GM19023 (cell line): Measurements from ENCODE around the gene C1QTNF9B.

ENCODE experiments used
- ATAC-seq: cut with Tn5 transposase; IDR thresholded peaks from one replicate; pipeline ENCODE4 v1.9.1; 2021; ENCODE audit warnings: mild to moderate bottlenecking, moderate library complexity; ENCODE audit not compliant: unreplicated experiment

Gene C1QTNF9B

GRCh38 chr13:23859455-23859854 is 37.8 kb downstream of the C1QTNF9B start:
- ATAC-seq, result no peak

DNA sequence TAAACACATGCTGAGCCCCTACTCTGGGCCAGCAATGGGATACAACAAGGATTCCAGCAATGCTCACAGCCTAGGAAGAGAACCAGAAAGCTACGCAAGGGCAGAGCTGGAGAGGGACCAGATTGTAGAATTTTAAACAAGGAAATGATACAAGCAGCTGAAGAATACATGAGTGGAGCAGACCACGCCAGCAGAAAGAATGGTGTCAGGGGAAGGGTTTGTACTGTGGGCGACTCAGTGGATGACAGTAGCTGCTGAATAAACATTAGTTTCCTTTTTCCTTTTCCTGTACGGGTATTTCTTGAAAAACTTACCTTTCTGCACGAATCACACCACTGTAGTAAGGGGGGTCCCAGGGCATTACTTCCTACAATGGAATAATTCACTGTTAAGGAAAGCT is 38.8 kb downstream of the C1QTNF9B start:
- ATAC-seq, result no peak

- no peak for ATAC-seq
These were observed 41.1 kb downstream of the C1QTNF9B start for GRCh38 chr13:23856008-23856750.

GRCh38 chr13:23855360-23855759 is 41.9 kb downstream of the C1QTNF9B start:
- no peak for ATAC-seq

GRCh38 chr13:23852351-23852750 is 45.0 kb downstream of the C1QTNF9B start:
- no peak for ATAC-seq

DNA sequence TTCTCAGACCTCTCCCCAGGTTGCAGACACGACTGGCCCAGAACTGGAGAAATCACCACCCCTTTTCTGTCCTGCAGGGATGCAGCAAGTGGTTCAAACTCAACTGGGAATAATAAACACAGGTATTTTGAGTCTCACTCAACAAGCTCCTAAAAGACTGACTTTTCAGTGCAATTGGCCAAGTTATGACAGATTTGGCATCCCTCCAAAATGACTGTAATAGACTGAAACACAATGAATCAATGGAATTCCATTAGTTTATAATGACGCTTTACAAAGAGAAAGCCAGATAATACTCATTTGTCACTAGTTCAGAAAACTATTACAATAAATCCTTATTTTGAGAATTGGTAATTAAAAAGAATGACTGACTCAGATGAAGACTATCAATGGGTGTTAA is 46.2 kb downstream of the C1QTNF9B start:
- no peak for ATAC-seq

DNA sequence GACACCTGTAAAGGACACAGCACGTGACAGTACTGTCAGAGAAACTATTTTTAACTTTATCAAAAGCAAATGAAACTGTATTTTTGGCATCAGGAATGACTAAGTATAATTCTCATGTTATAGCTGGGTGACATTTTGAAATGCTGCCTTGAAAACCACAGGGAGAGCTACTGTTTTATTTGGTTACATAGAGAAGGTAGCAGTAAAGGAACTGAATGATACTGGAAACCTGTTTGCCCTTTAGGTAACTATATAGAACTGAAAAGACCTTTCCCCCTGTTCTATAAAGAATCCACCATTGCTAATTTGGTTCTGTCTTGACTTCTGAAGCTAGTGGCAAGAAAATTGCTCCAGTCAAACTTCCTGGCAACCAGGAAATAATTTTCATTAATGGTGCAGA is 47.2 kb downstream of the C1QTNF9B start:
- ATAC-seq, result no peak

DNA sequence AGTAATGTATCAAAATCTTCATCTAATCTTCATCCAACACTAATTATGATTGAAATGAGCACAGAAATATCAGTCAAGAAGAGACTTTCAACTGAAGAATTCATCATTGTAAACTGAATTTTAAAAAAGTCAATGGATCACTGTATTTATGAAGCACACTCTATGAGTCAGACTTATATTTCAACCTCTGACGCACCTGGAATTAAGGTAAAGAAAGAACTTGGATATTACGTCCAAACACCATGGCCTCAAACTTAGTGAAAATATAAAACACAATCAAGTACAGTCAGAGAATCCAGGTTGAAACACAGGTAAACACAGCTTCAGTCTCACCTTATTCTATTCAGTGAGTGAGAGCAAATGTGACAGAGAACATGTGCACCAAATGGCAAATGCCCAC is 47.6 kb downstream of the C1QTNF9B start:
- ATAC-seq, result no peak

DNA sequence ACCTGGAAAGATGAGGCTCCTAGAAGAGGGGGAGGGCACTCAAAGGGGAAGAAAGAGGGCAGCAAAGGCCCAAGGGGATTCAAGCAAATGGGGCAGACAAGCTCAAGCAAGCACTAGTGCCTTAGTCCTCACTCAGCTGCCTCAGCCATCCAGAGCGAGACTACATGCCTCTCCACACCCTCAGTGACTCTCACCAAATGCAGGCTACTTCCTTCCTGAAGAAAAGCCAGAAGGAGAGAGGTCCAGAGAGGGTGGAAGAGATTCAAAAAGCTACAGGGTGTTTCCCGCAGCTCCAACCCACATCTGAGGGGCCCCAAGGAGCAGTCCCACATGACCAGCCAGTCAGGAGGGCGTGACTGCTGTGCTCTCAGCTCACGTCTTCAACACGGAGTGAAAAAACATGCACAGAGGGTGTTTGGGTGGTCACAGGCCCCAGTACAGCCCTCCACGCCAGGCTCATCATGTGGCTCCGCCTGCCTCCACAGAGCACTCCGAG is 48.6 kb downstream of the C1QTNF9B start:
- no peak for ATAC-seq

- no peak for ATAC-seq
These were observed 49.3 kb downstream of the C1QTNF9B start for GRCh38 chr13:23848019-23848418.

GRCh38 chr13:23847497-23847896 is 49.8 kb downstream of the C1QTNF9B start:
- no peak for ATAC-seq

- ATAC-seq, result no peak
These were observed 52.1 kb downstream of the C1QTNF9B start for GRCh38 chr13:23845105-23845725.

DNA sequence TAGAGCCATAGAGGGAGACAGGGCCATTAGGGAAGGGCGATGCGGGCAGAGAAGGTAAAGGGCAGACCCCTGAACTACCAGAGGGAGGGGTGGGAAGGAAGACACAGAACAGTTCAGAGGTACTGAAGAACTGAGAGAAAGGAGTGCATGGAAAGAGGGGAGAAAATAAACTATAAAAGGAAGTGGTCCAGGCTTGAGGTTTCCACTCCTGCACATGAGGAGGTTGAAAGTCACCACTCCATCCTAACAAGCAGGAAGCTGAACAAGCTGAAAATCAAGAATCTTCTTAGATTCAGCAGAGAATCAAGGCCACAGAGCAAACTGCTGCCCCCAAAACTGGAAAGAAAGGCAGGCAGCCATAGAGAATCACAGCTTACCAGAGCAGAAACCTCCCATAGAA is 53.2 kb downstream of the C1QTNF9B start:
- ATAC-seq, result no peak

- ATAC-seq, result no peak
These were observed 53.9 kb downstream of the C1QTNF9B start for GRCh38 chr13:23843436-23843835.

DNA sequence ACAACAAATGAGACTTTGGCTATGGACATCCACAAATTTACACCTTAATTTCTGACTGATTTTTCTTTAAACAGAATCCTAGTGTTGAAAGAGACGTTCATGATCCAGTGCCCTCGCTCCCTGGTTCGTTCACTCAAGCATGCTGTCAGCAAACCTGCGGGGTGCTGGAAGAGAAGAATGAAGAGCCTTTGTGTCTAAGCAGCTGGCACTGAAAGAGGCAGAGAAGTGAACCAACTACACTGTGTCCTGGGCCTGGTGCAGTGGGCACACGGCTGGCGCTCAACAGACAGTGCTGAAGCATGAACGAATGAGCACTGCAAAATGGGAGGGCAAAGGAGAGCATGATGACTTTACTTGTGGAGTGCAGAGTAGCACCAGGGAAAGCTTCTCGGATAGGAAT is 54.9 kb downstream of the C1QTNF9B start:
- ATAC-seq, result no peak
